ENCODE data around the gene XIRP2.

XIRP2 gene

DNA sequence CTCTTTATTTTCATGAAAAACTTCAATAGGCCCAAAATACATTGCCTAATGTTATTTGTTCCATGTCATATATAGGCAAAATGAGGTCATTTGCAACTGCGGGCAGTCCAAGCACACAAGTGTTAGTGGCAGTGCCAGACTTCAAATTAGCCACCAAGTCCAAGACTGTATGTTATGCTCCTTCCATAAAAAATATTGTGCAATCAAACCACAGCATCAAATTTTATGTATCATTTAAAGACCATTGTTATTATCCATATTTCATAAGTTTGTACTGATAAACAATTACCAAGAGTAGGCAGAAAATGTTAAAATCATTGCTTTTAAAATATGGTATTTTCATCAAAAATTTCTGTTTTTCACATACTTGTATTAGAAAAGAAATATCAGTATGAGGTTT, 54.1 kb downstream of the XIRP2 start:
- H3K4me3 ChIP-seq (ENCODE audit: low read depth, low read length) = no peak overlapping the region
- TF ChIP-seq, protein P1, sequence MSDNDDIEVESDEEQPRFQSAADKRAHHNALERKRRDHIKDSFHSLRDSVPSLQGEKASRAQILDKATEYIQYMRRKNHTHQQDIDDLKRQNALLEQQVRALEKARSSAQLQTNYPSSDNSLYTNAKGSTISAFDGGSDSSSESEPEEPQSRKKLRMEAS (IDR thresholded peaks at IDR 0.05; ENCODE audit: low read depth, low read length) = no peak
- no peak for TF ChIP-seq MYC (IDR thresholded peaks at IDR 0.05; ENCODE audit: low read depth, low read length)
- no peak for TF ChIP-seq POLR2A (IDR thresholded peaks at IDR 0.05; ENCODE audit: extremely low read depth, insufficient read length)
- TF ChIP-seq, protein P2, sequence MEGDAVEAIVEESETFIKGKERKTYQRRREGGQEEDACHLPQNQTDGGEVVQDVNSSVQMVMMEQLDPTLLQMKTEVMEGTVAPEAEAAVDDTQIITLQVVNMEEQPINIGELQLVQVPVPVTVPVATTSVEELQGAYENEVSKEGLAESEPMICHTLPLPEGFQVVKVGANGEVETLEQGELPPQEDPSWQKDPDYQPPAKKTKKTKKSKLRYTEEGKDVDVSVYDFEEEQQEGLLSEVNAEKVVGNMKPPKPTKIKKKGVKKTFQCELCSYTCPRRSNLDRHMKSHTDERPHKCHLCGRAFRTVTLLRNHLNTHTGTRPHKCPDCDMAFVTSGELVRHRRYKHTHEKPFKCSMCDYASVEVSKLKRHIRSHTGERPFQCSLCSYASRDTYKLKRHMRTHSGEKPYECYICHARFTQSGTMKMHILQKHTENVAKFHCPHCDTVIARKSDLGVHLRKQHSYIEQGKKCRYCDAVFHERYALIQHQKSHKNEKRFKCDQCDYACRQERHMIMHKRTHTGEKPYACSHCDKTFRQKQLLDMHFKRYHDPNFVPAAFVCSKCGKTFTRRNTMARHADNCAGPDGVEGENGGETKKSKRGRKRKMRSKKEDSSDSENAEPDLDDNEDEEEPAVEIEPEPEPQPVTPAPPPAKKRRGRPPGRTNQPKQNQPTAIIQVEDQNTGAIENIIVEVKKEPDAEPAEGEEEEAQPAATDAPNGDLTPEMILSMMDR (IDR thresholded peaks at IDR 0.05; ENCODE audit: low read depth, low read length) = no peak
- DNase-seq (ENCODE audit: low read depth) = no peak

DNA sequence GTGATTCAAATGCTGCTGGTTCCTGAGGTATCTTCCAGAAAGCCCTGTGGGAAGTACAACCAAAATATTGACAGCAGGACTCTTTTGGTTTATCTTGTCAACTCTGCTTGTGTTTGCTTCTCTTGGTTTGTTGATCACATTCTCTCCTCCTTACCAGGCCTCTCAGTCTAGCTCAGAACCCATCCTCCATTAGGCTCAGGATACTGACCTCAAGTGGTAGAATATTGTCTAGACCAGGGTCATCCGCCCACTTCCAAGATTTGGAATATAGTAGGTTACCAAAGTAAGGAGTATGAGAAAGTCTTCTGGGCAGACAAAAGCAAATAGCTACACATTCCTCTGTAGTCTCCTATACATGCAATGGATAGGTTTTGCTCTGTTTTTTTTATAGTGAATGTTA, 56.6 kb downstream of the XIRP2 start:
- no peak overlapping the region for H3K4me3 ChIP-seq (ENCODE audit: low read depth, low read length)
- TF ChIP-seq, protein P2 (IDR thresholded peaks at IDR 0.05; ENCODE audit: low read depth, low read length) = no peak
- TF ChIP-seq MYC (IDR thresholded peaks at IDR 0.05; ENCODE audit: low read depth, low read length) = no peak
- TF ChIP-seq POLR2A (IDR thresholded peaks at IDR 0.05; ENCODE audit: extremely low read depth, insufficient read length) = no peak
- TF ChIP-seq, protein P1 (IDR thresholded peaks at IDR 0.05; ENCODE audit: low read depth, low read length) = no peak
- DNase-seq (ENCODE audit: low read depth) = no peak

DNA sequence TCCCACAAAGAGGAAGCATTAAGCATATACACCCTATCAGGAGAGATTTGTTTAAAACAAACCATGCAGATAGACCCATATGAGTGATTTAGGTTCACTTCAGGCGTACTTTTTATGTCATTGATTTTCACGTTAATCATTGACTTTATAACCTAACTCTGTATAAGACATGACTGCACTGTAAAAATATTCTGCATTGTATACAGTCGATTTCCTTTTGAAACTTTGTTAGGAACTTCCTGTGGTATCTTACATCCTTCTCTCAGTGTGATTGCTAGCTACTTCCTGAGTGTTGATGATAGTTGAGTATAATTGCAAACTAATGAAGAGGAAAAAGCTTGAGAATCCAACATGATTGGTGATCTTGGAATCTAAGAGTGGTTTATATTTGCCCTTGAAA, 69.4 kb downstream of the XIRP2 start:
- no peak for TF ChIP-seq MYC (IDR thresholded peaks at IDR 0.05; ENCODE audit: low read depth, low read length)
- TF ChIP-seq POLR2A (IDR thresholded peaks at IDR 0.05; ENCODE audit: extremely low read depth, insufficient read length) = no peak
- TF ChIP-seq, protein P1 (IDR thresholded peaks at IDR 0.05; ENCODE audit: low read depth, low read length) = no peak
- TF ChIP-seq, protein P2 (IDR thresholded peaks at IDR 0.05; ENCODE audit: low read depth, low read length) = no peak
- no peak overlapping the region for H3K4me3 ChIP-seq (ENCODE audit: low read depth, low read length)
- no peak for DNase-seq (ENCODE audit: low read depth)

DNA sequence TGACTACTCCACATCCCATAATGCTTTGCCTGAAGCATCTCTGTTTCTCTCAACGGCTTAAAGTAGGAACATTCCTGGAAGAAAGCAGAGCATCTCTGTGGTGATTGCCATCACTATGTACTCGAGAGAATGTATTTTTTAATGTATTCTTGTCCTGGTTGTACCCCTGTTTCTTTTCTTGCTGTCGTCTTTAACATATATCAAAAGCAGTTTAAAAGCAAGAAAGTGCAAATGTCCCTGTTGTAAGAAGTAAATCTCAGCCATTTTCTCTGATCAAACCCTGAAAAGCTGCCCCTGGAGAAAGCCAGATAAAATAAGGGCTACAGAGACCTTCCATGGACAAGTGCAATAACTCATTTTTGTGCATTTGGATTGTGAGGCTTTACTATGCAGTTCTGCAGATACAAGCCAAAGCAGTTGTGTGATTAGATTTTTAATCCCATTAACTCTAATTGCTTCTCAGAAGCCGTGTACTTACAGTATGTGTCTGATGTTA, 70.8 kb downstream of the XIRP2 start:
- no peak overlapping the region for H3K4me3 ChIP-seq (ENCODE audit: low read depth, low read length)
- TF ChIP-seq MYC (IDR thresholded peaks at IDR 0.05; ENCODE audit: low read depth, low read length) (no peak), POLR2A (IDR thresholded peaks at IDR 0.05; ENCODE audit: extremely low read depth, insufficient read length) (no peak)
- TF ChIP-seq, protein P1 (IDR thresholded peaks at IDR 0.05; ENCODE audit: low read depth, low read length) = no peak
- TF ChIP-seq, protein P2 (IDR thresholded peaks at IDR 0.05; ENCODE audit: low read depth, low read length) = no peak
- DNase-seq (ENCODE audit: low read depth) = no peak

DNA sequence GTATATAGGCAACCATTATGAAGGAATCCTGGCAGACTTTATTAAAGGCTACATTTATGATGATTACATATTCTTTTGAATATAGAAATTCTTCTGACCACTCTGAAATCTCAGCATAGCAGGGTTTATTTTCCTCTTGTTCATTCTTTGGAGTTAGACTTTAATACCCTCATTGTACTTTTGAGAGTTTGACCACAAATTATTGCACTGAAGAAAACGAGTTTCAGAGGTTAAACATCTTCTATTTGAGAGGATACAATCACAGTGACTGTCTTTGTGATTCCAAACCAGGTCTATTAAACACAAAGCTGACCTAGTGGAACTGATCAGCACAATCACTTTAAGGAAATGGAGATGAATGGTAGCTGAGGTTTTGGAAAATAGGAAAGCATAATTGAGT, 71.3 kb downstream of the XIRP2 start:
- TF ChIP-seq, protein P1 (IDR thresholded peaks at IDR 0.05; ENCODE audit: low read depth, low read length) = no peak
- DNase-seq (ENCODE audit: low read depth) = no peak
- no peak overlapping the region for H3K4me3 ChIP-seq (ENCODE audit: low read depth, low read length)

DNA sequence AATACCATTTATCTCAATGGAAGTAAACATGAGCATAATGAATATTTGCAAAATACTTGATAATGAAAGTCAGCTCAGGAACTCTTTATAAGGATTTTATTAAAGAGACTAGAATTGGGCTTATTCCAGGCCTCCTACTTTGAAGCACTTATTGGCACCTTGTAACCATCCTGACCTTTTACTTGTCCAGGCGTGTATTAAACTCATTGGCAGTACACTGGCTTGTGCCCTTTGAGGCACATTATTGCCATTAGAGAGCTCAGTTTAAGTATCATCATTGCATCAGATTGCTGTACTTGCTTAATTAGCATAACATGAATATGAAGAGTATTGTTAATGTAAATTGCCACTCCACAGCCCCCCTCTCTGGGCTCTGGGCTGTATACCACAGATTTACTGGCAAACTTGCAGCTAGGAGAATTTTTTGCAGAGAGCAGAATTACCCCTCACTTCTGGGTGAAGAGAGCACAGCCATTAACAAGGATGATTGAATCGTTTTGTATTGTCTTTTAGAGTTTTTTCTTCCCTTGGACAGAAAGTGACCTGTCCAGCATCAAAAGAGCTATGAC, 72.5 kb downstream of the XIRP2 start:
- H3K4me3 ChIP-seq (ENCODE audit: low read depth, low read length) = no peak overlapping the region
- TF ChIP-seq POLR2A (IDR thresholded peaks at IDR 0.05; ENCODE audit: extremely low read depth, insufficient read length) (no peak), MYC (IDR thresholded peaks at IDR 0.05; ENCODE audit: low read depth, low read length) (no peak)
- TF ChIP-seq, protein P2 (IDR thresholded peaks at IDR 0.05; ENCODE audit: low read depth, low read length) = no peak
- TF ChIP-seq, protein P1 (IDR thresholded peaks at IDR 0.05; ENCODE audit: low read depth, low read length) = no peak
- no peak for DNase-seq (ENCODE audit: low read depth)
